22Rv1 (cell line): Measurements from ENCODE around the gene PRDM8.

Source experiments
- H3K27ac ChIP-seq: fragments of 450-650 bp; 2 replicates; pipeline ENCODE4 v1.5.1; 2017
- ZFX ChIP-seq: fragments of 450-650 bp; IDR thresholded peaks from 2 replicates; pipeline ENCODE4 v1.6.1; 2017; ENCODE audit warnings: antibody characterized with exemption, borderline replicate concordance
- TF ChIP-seq, protein P1 (sequence below): fragments of 450-650 bp; IDR thresholded peaks from 2 replicates; pipeline ENCODE4 v1.5.1; 2017; ENCODE audit warnings: mild to moderate bottlenecking

PRDM8 gene

GRCh38 chr4:80197601-80198440 is 518 bp downstream of the PRDM8 start:
- no peak overlapping the region for H3K27ac ChIP-seq

GRCh38 chr4:80198441-80198837 is 1.1 kb downstream of the PRDM8 start:
- H3K27ac ChIP-seq: no peak overlapping the region
- TF ChIP-seq ZFX: no peak
- TF ChIP-seq, protein P1, sequence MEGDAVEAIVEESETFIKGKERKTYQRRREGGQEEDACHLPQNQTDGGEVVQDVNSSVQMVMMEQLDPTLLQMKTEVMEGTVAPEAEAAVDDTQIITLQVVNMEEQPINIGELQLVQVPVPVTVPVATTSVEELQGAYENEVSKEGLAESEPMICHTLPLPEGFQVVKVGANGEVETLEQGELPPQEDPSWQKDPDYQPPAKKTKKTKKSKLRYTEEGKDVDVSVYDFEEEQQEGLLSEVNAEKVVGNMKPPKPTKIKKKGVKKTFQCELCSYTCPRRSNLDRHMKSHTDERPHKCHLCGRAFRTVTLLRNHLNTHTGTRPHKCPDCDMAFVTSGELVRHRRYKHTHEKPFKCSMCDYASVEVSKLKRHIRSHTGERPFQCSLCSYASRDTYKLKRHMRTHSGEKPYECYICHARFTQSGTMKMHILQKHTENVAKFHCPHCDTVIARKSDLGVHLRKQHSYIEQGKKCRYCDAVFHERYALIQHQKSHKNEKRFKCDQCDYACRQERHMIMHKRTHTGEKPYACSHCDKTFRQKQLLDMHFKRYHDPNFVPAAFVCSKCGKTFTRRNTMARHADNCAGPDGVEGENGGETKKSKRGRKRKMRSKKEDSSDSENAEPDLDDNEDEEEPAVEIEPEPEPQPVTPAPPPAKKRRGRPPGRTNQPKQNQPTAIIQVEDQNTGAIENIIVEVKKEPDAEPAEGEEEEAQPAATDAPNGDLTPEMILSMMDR: no peak

More at GRCh38 chr4:80197601-80198440, 518 bp downstream of the PRDM8 start:
- TF ChIP-seq, protein P1: no peak
- TF ChIP-seq ZFX: no peak

GRCh38 chr4:80199004-80199560 is 1.8 kb downstream of the PRDM8 start:
- TF ChIP-seq, protein P1: no peak
- TF ChIP-seq ZFX: no peak

DNA sequence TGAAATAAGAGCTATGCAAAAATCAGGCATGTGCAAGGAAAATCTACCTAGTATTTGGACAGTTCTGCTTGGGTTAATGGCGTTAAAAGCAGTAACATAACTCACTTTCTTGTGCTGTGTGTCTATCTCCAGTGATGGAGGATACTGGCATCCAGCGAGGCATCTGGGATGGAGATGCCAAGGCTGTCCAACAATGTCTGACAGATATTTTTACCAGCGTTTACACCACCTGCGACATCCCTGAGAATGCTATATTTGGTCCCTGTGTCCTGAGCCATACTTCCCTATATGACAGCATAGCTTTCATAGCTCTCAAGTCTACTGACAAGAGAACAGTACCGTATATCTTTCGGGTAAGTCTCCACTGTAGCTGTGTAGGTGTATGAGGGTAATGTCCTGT is 2.6 kb downstream of the PRDM8 start:
- no peak overlapping the region for H3K27ac ChIP-seq
- no peak for TF ChIP-seq ZFX
- TF ChIP-seq, protein P1: no peak

More at GRCh38 chr4:80199004-80199560, 1.8 kb downstream of the PRDM8 start:
- no peak overlapping the region for H3K27ac ChIP-seq

- TF ChIP-seq, protein P1: no peak
- no peak for TF ChIP-seq ZFX
- H3K27ac ChIP-seq: no peak overlapping the region
These were observed 4.2 kb downstream of the PRDM8 start for GRCh38 chr4:80201252-80202151.

GRCh38 chr4:80202190-80202711 is 4.9 kb downstream of the PRDM8 start:
- H3K27ac ChIP-seq: no peak overlapping the region
- TF ChIP-seq ZFX: no peak
- TF ChIP-seq, protein P1: peak; percentile 75
